Adipocyte (in vitro differentiated cells): ENCODE results near the gene HHATL.

ENCODE experiments used
- DNase-seq: peaks from one replicate; pipeline ENCODE4 v3.0.0-alpha.2; 2015; ENCODE audit warnings: low read depth
- H3K27me3 ChIP-seq: replicated peaks from 2 replicates; pipeline ENCODE4 v1.7.0; 2013; ENCODE audit warnings: mild to moderate bottlenecking, low read length, moderate library complexity; ENCODE audit not compliant: control insufficient read depth, insufficient read depth
- H3K36me3 ChIP-seq: 2 replicates; pipeline ENCODE4 v1.7.0; 2013; ENCODE audit warnings: low read length, mild to moderate bottlenecking, moderate library complexity; ENCODE audit not compliant: control insufficient read depth, insufficient read depth, severe bottlenecking
- H3K4me1 ChIP-seq: 2 replicates; pipeline ENCODE4 v1.7.0; 2013; ENCODE audit warnings: mild to moderate bottlenecking, low read length, moderate library complexity; ENCODE audit not compliant: control insufficient read depth, insufficient read depth
- H3K4me3 ChIP-seq: 2 replicates; pipeline ENCODE4 v1.7.0; 2013; ENCODE audit warnings: mild to moderate bottlenecking, low read length, moderate library complexity
- H3K9ac ChIP-seq: 2 replicates; pipeline ENCODE4 v1.7.0; 2013; ENCODE audit warnings: mild to moderate bottlenecking, low read length, moderate library complexity
- H3K9me3 ChIP-seq: 2 replicates; pipeline ENCODE4 v1.7.0; 2013; ENCODE audit warnings: mild to moderate bottlenecking, low read length, moderate library complexity; ENCODE audit not compliant: control insufficient read depth

Gene HHATL

DNA sequence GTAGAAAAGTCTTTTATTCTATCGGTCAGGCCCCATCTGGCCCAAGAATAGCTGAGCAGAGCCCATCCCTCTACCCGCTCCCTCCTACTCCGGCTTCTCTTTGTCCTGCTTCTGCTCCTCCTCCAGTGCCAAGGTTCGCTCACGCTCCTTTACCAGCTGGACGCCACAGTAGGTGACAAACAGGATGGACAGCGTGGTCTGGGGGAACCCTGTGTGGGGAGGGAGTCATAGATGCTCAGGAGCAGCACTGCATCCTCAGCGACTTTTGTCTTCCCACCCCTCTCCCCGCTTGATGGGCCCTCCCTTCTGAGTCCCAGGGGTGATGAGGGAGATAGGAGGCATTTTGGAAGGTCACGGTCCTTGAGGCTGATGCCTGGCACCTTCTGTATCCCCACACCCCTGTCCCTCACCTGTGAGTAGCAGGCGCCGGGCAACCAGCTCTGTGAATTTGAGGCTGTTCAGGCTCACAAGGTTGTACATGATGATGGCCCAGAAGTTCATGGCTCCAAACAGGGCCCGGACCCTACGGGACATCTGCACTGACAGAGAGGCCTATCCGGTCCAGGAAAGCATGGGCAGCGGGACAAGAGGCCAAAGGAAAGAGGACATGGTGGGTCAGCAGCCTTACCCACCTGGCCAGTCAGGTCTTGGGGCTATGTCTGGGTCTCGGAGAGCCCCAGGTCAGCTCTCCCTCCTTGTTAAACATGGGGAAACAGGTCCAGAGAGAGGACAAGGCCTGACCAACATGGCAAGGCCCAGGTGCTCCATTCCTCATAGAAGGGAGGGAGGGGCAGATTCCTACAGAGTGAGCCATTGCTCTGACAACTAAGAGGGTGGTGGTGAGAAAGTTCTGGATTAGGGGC is 9.7 kb downstream of the HHATL start:
- Histone ChIP-seq H3K9me3 (no peaks in the 10 kb centered on the region), H3K36me3 (no peaks in the 10 kb centered on the region), H3K9ac (no peak overlapping the region), H3K4me1 (peaks cover 7% of the 10 kb centered on the region), H3K27me3 (peaks cover 53% of the 10 kb centered on the region), H3K4me3 (no peak overlapping the region)
- DNase-seq, result no peak

DNA sequence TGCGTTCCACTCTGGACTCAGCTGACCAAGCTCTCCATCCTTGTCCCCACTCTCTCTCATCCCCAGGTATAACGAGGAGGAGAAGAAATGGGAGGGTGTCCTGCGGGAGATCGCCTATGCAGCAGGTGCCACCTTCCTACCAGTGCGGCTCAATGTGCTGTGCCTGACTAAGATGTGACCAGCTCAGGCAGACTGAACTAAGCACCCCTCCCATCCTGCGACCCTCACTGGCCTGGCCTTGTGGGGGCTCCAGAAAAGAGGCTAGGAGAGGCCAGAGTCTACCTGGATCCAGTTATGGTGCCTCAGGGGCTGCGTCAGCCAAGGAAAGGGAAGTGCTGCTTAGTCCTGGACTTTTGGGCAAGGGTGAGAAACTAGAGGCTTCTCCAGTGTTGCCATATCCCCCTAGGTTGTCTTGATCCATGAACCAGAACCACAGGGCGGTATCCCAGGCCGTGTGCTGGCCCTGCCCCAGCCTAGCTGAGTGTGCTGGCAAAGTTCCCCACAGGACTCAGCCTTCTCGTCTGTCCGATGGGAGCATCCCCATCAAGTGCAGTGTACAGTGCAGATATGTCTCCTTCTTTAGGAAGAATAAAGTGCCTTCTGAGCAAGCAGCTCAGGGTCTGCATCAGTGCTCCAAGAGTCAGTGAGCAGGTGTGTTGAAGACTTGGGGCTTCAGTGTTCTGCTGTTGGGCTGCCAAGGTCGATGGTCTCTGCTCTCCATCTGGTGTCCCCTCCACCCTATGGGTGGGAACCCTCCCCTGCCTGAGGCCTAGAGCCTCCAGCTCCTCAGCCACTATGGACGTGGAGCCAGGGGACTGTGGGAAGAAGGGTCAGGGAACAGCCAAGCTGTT is 10.6 kb downstream of the HHATL start:
- no peak for DNase-seq
- peaks cover 7% of the 10 kb centered on the region for H3K4me1 ChIP-seq
- H3K9me3 ChIP-seq, result no peaks in the 10 kb centered on the region
- peaks cover 48% of the 10 kb centered on the region for H3K27me3 ChIP-seq
- H3K4me3 ChIP-seq, result no peak overlapping the region
- H3K36me3 ChIP-seq, result no peaks in the 10 kb centered on the region
- no peak overlapping the region for H3K9ac ChIP-seq

DNA sequence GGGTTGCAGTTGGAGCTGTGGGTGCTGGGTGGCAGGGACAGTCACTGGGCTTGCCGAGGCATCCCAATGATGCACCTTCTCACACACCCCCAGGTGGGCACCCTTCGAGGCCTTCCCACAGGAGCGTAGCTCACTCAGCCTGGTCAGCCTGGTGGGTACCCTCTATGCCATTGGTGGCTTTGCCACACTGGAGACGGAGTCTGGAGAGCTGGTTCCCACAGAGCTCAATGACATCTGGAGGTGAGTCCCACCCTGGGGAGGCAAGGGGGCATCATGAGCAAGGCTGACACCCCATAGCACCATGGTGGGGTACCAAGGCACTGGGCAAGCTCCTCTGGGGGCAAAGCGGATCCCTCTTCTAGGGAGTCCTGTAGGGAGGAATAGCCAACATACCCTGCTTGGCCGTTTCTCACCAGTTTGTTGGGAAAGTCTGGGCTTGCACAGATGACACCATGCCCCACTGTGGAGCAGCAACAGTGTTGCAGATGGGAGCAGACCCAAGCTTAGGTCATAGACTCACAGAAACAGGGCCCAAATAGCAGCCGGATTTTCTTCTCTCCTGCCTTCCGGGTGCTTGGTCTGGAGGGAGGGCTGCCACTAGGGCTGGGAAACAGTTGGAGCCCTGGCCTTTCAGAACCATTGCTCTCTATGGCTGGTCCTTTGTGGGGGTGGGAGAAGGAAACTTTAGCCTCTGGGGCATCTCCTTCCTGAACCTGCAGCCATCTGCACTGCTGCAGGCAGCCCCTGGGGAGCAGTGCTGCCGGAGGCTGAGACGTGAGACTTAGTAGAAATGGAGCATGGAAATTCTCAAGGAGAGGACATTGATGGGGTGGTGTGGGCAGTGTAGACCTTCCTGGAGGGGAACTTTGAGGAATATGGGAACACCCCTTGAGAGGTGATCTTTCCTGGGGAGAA is 11.6 kb downstream of the HHATL start:
- H3K4me1 ChIP-seq, result peaks cover 7% of the 10 kb centered on the region
- DNase-seq, result no peak
- H3K4me3 ChIP-seq, result no peak overlapping the region

DNA sequence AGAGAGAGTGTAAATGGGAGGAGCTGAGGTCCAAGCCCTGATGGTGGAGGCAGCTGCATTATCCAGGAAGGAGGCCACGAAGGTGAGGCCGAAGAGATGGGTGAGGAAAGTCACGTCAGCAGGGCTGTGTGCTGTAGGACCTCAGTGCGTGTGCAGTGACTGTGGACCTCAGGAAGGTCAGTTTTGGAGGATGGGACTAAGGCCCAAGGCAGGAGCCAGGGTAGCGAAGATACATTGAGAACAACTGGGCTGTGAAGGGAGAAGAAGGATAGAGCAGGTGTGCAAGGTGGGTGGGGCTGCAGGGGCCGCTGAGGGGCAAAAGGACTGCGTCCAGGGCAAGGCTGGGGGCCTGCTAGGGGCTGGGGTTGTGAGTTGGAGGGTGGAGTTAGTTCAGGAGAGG is 12.4 kb downstream of the HHATL start:
- no peak for DNase-seq
- H3K9me3 ChIP-seq, result no peaks in the 10 kb centered on the region
- H3K4me3 ChIP-seq, result no peak overlapping the region

More for the DNA sequence above, 11.6 kb downstream of the HHATL start:
- H3K27me3 ChIP-seq, result peaks cover 47% of the 10 kb centered on the region
- no peaks in the 10 kb centered on the region for H3K36me3 ChIP-seq
- no peak overlapping the region for H3K9ac ChIP-seq
- no peaks in the 10 kb centered on the region for H3K9me3 ChIP-seq

DNA sequence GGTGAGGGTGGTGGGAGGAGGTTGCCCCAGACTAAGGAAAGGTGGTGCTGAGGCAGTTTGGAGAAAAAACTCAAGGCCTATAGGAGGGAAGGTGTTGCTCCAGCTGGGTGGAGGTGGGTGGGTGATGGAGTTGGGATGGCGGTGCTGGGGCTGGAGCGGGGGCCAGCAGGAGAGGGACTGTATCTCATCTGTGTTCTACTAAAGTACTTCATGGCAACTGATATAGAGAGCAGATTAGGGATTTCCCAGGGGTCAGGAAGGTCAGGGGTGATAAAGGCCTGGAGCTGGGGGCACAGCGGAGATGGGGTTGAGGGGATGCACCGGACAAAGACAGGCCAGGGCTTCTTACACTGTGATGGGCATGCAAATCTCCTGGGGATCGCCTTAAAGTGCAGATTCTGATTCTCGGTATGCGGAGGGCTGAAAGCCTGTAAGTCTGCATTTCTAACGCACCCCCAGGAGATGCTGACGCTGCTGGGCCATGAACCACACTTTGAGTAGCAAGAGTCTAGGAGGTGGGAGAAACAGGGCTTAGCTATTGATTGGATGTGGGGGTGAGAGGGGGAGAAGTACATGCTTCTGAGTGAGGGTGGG is 13.1 kb downstream of the HHATL start:
- DNase-seq, result no peak
- Histone ChIP-seq H3K27me3 (peaks cover 33% of the 10 kb centered on the region), H3K4me3 (no peak overlapping the region), H3K4me1 (peaks cover 11% of the 10 kb centered on the region), H3K9ac (no peak overlapping the region), H3K36me3 (no peaks in the 10 kb centered on the region), H3K9me3 (no peaks in the 10 kb centered on the region)

More for the DNA sequence above, 12.4 kb downstream of the HHATL start:
- peaks cover 40% of the 10 kb centered on the region for H3K27me3 ChIP-seq
- H3K9ac ChIP-seq, result no peak overlapping the region
- peaks cover 10% of the 10 kb centered on the region for H3K4me1 ChIP-seq
- no peaks in the 10 kb centered on the region for H3K36me3 ChIP-seq

DNA sequence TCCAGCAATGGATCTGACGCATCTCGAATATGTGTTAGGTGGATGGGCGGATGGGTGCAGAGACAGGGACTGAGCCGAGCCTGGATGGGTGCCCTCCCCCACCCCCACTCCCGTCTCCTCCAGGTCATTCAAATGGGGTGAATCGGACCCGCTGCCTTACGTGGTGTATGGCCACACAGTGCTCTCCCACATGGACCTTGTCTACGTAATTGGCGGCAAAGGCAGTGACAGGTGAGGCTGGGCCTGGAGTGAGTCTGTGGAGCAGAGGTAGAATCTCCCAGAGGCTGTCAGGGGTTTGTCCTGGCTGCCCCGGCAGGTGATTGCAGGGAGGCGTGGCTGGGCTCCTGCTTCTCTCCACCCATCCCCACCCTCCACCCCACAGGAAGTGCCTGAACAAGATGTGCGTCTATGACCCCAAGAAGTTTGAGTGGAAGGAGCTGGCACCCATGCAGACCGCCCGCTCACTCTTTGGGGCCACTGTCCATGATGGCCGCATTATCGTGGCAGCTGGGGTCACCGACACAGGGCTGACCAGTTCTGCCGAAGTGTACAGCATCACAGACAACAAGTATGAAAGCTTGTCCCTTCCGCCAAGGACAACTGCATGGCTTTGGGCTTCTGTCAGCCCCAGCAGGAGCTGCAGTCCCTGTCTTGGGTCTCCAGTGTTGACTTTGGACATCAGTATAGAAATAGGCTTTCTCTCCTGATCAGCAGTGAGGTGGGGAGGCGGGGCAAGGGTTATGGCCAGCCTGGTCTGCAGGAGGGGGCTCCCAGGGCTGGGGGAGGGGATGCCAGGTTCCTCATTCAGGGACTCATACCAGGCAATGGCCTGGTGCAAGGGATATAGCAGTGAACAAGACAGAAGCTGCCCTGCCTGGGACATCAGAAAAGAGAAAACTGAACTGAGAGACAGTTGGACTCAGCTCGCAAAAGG is 13.8 kb downstream of the HHATL start:
- peaks cover 15% of the 10 kb centered on the region for H3K4me1 ChIP-seq
- DNase-seq, result no peak
- no peaks in the 10 kb centered on the region for H3K36me3 ChIP-seq
- H3K9me3 ChIP-seq, result no peaks in the 10 kb centered on the region
- peaks cover 29% of the 10 kb centered on the region for H3K27me3 ChIP-seq
- H3K4me3 ChIP-seq, result no peak overlapping the region
- H3K9ac ChIP-seq, result no peak overlapping the region

DNA sequence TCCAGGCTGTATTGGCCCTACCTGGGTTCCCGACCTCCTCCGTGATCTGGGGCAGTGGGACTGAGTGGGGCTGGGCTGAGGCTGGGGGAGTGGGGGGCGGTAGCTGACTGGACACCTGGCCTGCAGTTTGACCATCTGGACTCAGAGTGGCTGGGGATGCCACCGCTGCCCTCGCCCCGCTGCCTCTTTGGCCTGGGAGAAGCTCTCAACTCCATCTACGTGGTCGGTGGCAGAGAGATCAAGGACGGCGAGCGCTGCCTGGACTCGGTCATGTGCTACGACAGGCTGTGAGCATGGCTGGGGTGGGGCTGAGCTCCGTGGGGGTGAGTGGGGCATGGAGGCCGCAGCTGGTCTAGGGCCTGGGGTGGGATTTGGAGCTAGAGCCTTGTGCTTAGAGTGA is 14.6 kb downstream of the HHATL start:
- DNase-seq, result no peak
- H3K27me3 ChIP-seq, result peaks cover 26% of the 10 kb centered on the region
- H3K4me3 ChIP-seq, result no peak overlapping the region
- no peak overlapping the region for H3K9ac ChIP-seq
- H3K36me3 ChIP-seq, result no peaks in the 10 kb centered on the region
- H3K9me3 ChIP-seq, result no peaks in the 10 kb centered on the region
- H3K4me1 ChIP-seq, result peaks cover 20% of the 10 kb centered on the region

DNA sequence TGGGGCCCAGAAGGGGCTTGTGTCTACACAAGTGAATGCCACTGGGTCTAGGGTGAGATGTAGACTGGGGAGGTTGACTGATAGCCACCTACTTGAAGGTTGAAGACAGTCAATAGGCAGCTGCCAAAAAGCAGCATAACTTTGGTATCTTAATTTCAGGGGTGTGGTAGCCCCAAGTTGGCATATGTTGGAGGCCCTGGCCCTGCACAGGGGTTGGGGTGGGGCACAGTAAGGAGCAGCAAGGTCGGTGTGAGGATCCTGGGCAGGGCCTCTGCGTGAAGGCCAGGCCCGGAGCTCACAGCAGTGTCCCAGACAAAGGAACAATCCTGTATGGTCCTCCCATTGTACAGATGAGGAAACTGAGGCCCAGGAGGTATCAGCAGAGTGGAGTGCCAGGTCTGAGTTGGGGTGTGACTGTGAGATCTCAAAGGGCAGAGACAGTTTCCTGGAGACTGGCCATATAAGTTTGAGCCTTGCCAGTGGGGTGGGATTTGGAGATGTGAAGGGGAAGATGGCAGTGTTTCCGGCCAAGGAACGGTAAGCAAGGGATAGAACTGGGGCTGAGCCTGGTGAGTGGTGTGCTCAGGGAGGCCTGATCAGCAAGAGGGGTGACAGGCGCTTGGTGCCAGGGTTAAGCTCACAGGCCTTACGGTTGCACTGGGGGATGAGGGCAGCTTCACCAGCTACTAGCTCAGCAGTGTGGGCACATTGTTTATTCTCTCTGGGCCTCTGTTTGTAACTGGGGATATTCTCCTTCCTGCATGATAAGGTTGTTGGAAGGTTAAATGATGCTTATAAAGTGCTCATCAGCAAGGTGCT is 15.6 kb downstream of the HHATL start:
- no peak overlapping the region for H3K4me3 ChIP-seq
- no peak for DNase-seq
- H3K4me1 ChIP-seq, result peaks cover 20% of the 10 kb centered on the region
- H3K27me3 ChIP-seq, result peaks cover 26% of the 10 kb centered on the region
- H3K9ac ChIP-seq, result no peak overlapping the region
- H3K36me3 ChIP-seq, result no peaks in the 10 kb centered on the region
- no peaks in the 10 kb centered on the region for H3K9me3 ChIP-seq

DNA sequence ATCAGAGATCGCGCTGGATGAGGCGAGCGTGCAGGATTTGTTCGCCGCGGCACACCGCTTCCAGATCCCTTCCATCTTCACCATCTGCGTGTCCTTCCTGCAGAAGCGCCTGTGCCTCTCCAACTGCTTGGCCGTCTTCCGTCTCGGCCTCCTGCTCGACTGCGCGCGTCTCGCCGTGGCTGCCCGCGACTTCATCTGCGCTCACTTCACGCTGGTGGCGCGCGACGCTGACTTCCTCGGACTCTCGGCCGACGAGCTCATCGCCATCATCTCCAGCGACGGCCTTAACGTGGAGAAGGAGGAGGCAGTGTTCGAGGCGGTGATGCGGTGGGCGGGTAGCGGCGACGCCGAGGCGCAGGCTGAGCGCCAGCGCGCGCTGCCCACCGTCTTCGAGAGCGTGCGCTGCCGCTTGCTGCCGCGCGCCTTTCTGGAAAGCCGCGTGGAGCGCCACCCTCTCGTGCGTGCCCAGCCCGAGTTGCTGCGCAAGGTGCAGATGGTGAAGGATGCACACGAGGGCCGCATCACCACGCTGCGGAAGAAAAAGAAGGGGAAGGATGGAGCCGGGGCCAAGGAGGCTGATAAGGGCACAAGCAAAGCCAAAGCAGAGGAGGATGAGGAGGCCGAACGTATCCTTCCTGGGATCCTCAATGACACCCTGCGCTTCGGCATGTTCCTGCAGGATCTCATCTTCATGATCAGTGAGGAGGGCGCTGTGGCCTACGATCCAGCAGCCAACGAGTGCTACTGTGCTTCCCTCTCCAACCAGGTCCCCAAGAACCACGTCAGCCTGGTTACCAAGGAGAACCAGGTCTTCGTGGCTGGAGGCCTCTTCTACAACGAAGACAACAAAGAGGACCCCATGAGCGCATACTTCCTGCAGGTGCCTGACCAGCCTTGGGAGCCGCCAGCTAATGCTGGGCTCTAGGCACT is 16.4 kb downstream of the HHATL start:
- H3K4me1 ChIP-seq, result peaks cover 17% of the 10 kb centered on the region
- H3K27me3 ChIP-seq, result peaks cover 26% of the 10 kb centered on the region
- H3K9ac ChIP-seq, result no peak overlapping the region
- H3K36me3 ChIP-seq, result no peaks in the 10 kb centered on the region
- no peak for DNase-seq
- H3K4me3 ChIP-seq, result peak overlapping the region; percentile 57
- H3K9me3 ChIP-seq, result no peaks in the 10 kb centered on the region
